HG02840 (cell line): Measurements from ENCODE around the gene DBN1.
"Not testable (repeated sequence)": the region's sequence is repeated elsewhere in the genome, so short reads cannot be mapped to it uniquely, and the experiment has no call there.

Experiments
- ATAC-seq: cut with Tn5 transposase; IDR thresholded peaks from one replicate; pipeline ENCODE4 v1.9.1; 2021; ENCODE audit warnings: mild to moderate bottlenecking, moderate library complexity, moderate number of reproducible peaks; ENCODE audit not compliant: unreplicated experiment, low FRiP score

DBN1 gene

GRCh38 chr5:177432143-177432838 lies 41.1 kb downstream of the DBN1 start:
- no peak for ATAC-seq

GRCh38 chr5:177431317-177432142 lies 41.9 kb downstream of the DBN1 start:
- peak; percentile 41 for ATAC-seq

- no peak for ATAC-seq
These were observed 42.5 kb downstream of the DBN1 start for GRCh38 chr5:177430972-177431316.

- no peak for ATAC-seq
These were observed 43.1 kb downstream of the DBN1 start for GRCh38 chr5:177430140-177430951.

- no peak for ATAC-seq
These were observed 44.0 kb downstream of the DBN1 start for GRCh38 chr5:177429248-177430040.

GRCh38 chr5:177428574-177429217 lies 44.7 kb downstream of the DBN1 start:
- ATAC-seq: no peak

- no peak for ATAC-seq
These were observed 45.4 kb downstream of the DBN1 start for GRCh38 chr5:177427919-177428573.

- no peak for ATAC-seq
These were observed 46.1 kb downstream of the DBN1 start for GRCh38 chr5:177427211-177427822.

- peak; percentile 8 for ATAC-seq
These were observed 46.7 kb downstream of the DBN1 start, which contains the start of gene GRK6 for GRCh38 chr5:177426566-177427210. Gene GRK6 (plus strand): TSS chr5:177426676. CDS start chr5:177426846, 170 bp downstream.

GRCh38 chr5:177425801-177426565 lies 47.5 kb downstream of the DBN1 start:
- peak; percentile 82 for ATAC-seq

GRCh38 chr5:177425196-177425800 lies 48.1 kb downstream of the DBN1 start:
- ATAC-seq: no peak

- no peak for ATAC-seq
These were observed 49.8 kb downstream of the DBN1 start for GRCh38 chr5:177423671-177424070.

GRCh38 chr5:177421062-177421798 lies 52.2 kb downstream of the DBN1 start:
- ATAC-seq: no peak

- not testable (repeated sequence) for ATAC-seq
These were observed 53.0 kb downstream of the DBN1 start for GRCh38 chr5:177420472-177420871.

GRCh38 chr5:177419046-177419445 lies 54.4 kb downstream of the DBN1 start:
- ATAC-seq: no peak

GRCh38 chr5:177417081-177417480 lies 56.4 kb downstream of the DBN1 start:
- not testable (repeated sequence) for ATAC-seq
